Coronary artery (tissue), 2 donors: Measurements from ENCODE around the gene TIAL1.

Experiments
- DNase-seq: peaks from one replicate; pipeline ENCODE4 v3.0.0-alpha.2; 2017; ENCODE audit warnings: low spot score
- H3K27ac ChIP-seq, 2 donors: fragments of 200-600 bp; sonication (generic); one replicate each; pipeline ENCODE4 v1.5.1; 2016 to 2019
- H3K4me3 ChIP-seq: fragments of 200-600 bp; sonication (generic); 2 replicates; pipeline ENCODE4 v1.5.1; 2016; ENCODE audit warnings: mild to moderate bottlenecking, moderate library complexity
- CTCF ChIP-seq: fragments of 200-600 bp; sonication (generic); IDR thresholded peaks from one replicate; pipeline ENCODE4 v1.5.1; 2019; ENCODE audit warnings: antibody characterized with exemption

TIAL1 gene

GRCh38 chr10:119597405-119598186 lies 832 bp upstream of the TIAL1 start:
- no peak for DNase-seq
- TF ChIP-seq CTCF = no peak
- Histone ChIP-seq H3K27ac (peak overlapping the region in 1 of 2 donors; percentile 95), H3K4me3 (peak overlapping the region; percentile 96)

GRCh38 chr10:119595676-119596515 lies 868 bp downstream of the TIAL1 start:
- Histone ChIP-seq H3K4me3 (peak overlapping the region; percentile 96), H3K27ac (peak overlapping the region; percentile 94 to 95)
- TF ChIP-seq CTCF = no peak
- DNase-seq = peak; percentile 80

- no peak for DNase-seq
These were observed 1.6 kb downstream of the TIAL1 start for GRCh38 chr10:119595134-119595675.

GRCh38 chr10:119588071-119588470 lies 8.7 kb downstream of the TIAL1 start:
- no peak overlapping the region for H3K4me3 ChIP-seq
- no peak for TF ChIP-seq CTCF
- no peak overlapping the region for H3K27ac ChIP-seq
- DNase-seq = no peak

More at GRCh38 chr10:119595134-119595675, 1.6 kb downstream of the TIAL1 start:
- Histone ChIP-seq H3K27ac (peak overlapping the region; percentile 94 to 95), H3K4me3 (peak overlapping the region; percentile 96)
- no peak for TF ChIP-seq CTCF

- TF ChIP-seq CTCF = no peak
- DNase-seq = no peak
- Histone ChIP-seq H3K27ac (no peak overlapping the region), H3K4me3 (no peak overlapping the region)
These were observed 18.4 kb downstream of the TIAL1 start for GRCh38 chr10:119578355-119578754.

- no peak for DNase-seq
- TF ChIP-seq CTCF = no peak
- Histone ChIP-seq H3K27ac (no peak overlapping the region), H3K4me3 (no peak overlapping the region)
These were observed 20.8 kb downstream of the TIAL1 start for GRCh38 chr10:119575991-119576390.
